Measurements from ENCODE around the gene FGR.
A peak's percentile ranks its signal among the peaks of the same experiment; 100 is the strongest.

FGR gene

GRCh38 chr1:27668808-27669723 is 34.1 kb upstream of the FGR start:
- peak; percentile 89 for TF ChIP-seq CTCF (IDR thresholded peaks at IDR 0.05; ENCODE audit: poor library complexity, severe bottlenecking)

GRCh38 chr1:27668121-27668807 is 33.3 kb upstream of the FGR start:
- DNase-seq (ENCODE audit: low spot score) (no peak), ATAC-seq (ENCODE audit: low read depth) (no peak)
- Histone ChIP-seq H3K27ac (ENCODE audit: poor library complexity, severe bottlenecking) (no peak overlapping the region), H3K36me3 (ENCODE audit: low read depth) (no peaks in the 10 kb centered on the region), H3K27me3 (ENCODE audit: insufficient read depth, poor library complexity, severe bottlenecking) (no peaks in the 10 kb centered on the region), H3K4me3 (ENCODE audit: severe bottlenecking) (no peak overlapping the region), H3K9me3 (ENCODE audit: severe bottlenecking) (no peaks in the 10 kb centered on the region), H3K4me1 (ENCODE audit: insufficient read depth, poor library complexity, severe bottlenecking) (peaks cover 3% of the 10 kb centered on the region)
- TF ChIP-seq CTCF (IDR thresholded peaks at IDR 0.05; ENCODE audit: poor library complexity, severe bottlenecking), result no peak

More at GRCh38 chr1:27668808-27669723, 34.1 kb upstream of the FGR start:
- H3K36me3 ChIP-seq (ENCODE audit: low read depth), result no peaks in the 10 kb centered on the region
- H3K4me1 ChIP-seq (ENCODE audit: insufficient read depth, poor library complexity, severe bottlenecking), result peaks cover 3% of the 10 kb centered on the region
- H3K27me3 ChIP-seq (ENCODE audit: insufficient read depth, poor library complexity, severe bottlenecking), result no peaks in the 10 kb centered on the region
- H3K27ac ChIP-seq (ENCODE audit: poor library complexity, severe bottlenecking), result no peak overlapping the region
- no peak for DNase-seq (ENCODE audit: low spot score)
- no peaks in the 10 kb centered on the region for H3K9me3 ChIP-seq (ENCODE audit: severe bottlenecking)
- H3K4me3 ChIP-seq (ENCODE audit: severe bottlenecking), result no peak overlapping the region
- no peak; the same call in 2 of the 3 replicates for ATAC-seq (ENCODE audit: low read depth)

GRCh38 chr1:27666791-27667254 is 31.8 kb upstream of the FGR start:
- H3K4me1 ChIP-seq (ENCODE audit: insufficient read depth, poor library complexity, severe bottlenecking), result no peaks in the 10 kb centered on the region
- H3K27ac ChIP-seq (ENCODE audit: poor library complexity, severe bottlenecking), result no peak overlapping the region
- H3K36me3 ChIP-seq (ENCODE audit: low read depth), result no peaks in the 10 kb centered on the region
- no peak for TF ChIP-seq CTCF (IDR thresholded peaks at IDR 0.05; ENCODE audit: poor library complexity, severe bottlenecking)
- H3K9me3 ChIP-seq (ENCODE audit: severe bottlenecking), result no peaks in the 10 kb centered on the region
- H3K27me3 ChIP-seq (ENCODE audit: insufficient read depth, poor library complexity, severe bottlenecking), result no peaks in the 10 kb centered on the region
- no peak overlapping the region for H3K4me3 ChIP-seq (ENCODE audit: severe bottlenecking)
- DNase-seq (ENCODE audit: low spot score) (no peak), ATAC-seq (ENCODE audit: low read depth) (no peak)

- H3K27me3 ChIP-seq (ENCODE audit: insufficient read depth, poor library complexity, severe bottlenecking), result no peaks in the 10 kb centered on the region
- H3K4me1 ChIP-seq (ENCODE audit: insufficient read depth, poor library complexity, severe bottlenecking), result no peaks in the 10 kb centered on the region
Observed at GRCh38 chr1:27666294-27666693, 31.3 kb upstream of the FGR start.

More at GRCh38 chr1:27666294-27666693, 31.3 kb upstream of the FGR start:
- no peaks in the 10 kb centered on the region for H3K9me3 ChIP-seq (ENCODE audit: severe bottlenecking)
- no peaks in the 10 kb centered on the region for H3K36me3 ChIP-seq (ENCODE audit: low read depth)
- no peak overlapping the region for H3K27ac ChIP-seq (ENCODE audit: poor library complexity, severe bottlenecking)
- no peak for TF ChIP-seq CTCF (IDR thresholded peaks at IDR 0.05; ENCODE audit: poor library complexity, severe bottlenecking)
- H3K4me3 ChIP-seq (ENCODE audit: severe bottlenecking), result no peak overlapping the region
- no peak for DNase-seq (ENCODE audit: low spot score)
- ATAC-seq (ENCODE audit: low read depth), result no peak

Measured in RWPE2 (cell line).